Epithelial cell of esophagus (primary cell): Measurements from ENCODE around the gene CEP164.

Experiments used
- DNase-seq: peaks from one replicate; pipeline ENCODE4 v3.0.0; 2010; ENCODE audit warnings: low read depth
- H3K4me3 ChIP-seq: 2 replicates; pipeline ENCODE4 v1.5.1; 2011; ENCODE audit warnings: mild to moderate bottlenecking, low read length, control low read depth
- CTCF ChIP-seq: IDR thresholded peaks from 2 replicates; pipeline ENCODE4 v1.5.1; 2011; ENCODE audit warnings: low read depth, mild to moderate bottlenecking, low read length, control low read depth, inconsistent platforms; ENCODE audit not compliant: insufficient read depth; ENCODE audit errors: missing control alignments

The CEP164 gene

DNA sequence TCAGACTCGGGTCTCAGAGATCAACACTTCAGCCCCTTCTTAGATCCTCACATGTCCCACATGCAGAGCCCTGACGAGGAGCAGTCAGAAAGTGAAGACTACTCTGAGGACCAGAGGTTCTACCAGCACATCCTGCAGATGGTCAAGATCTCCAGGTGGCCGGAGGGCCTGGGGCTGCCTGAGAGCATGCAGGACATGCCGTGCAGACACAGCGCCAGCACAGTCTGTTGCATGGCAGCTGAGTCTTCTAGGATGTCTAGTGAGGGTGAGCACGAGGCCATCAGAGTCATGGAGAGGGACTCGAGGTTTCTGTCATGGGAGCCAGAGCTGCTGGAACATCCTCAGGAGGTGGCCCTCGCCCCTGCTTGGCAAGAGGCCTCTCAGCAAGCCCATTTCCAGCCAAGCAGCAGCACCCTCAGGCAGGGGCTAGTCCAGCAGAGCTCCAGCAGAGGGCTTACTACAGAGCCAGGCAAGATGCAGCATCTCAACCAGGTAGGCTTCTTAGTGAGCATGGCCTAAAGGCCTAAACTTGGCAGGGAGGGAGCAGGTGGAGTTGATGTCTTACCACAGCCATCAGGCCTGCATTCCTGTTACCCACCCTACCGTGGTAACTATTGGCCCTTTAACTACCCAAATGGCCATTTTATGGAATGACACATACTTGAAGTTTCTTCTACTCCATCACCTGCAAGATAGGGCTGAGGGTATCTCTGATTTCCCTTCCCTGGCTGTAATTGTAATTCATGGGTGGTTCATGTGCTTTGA, 28.7 kb downstream of the CEP164 start:
- TF ChIP-seq CTCF = no peak
- no peak overlapping the region for H3K4me3 ChIP-seq
- DNase-seq = no peak

GRCh38 chr11:117361432-117361831, 33.8 kb downstream of the CEP164 start:
- no peak for TF ChIP-seq CTCF
- no peak for DNase-seq
- no peak overlapping the region for H3K4me3 ChIP-seq

DNA sequence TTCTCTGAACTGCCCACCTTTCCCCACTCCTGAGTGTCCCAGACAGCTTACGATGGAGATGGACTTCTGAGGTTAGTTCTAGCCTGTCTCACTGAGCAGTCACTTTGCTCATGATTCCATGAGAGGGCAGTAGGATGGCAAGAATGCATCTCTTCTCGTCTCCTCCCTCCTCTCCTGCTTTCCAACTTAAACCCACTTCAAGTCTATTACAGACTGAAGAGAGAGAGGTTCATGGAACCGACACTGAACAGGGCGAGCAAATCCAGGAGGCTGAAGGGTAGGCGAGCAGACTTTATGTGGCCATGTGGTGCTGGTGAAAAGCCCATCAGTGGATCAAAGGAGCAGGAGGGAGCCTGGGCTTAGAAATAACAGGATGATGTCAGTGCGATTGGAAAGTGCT, 38.6 kb downstream of the CEP164 start:
- DNase-seq = no peak
- TF ChIP-seq CTCF = no peak
- no peak overlapping the region for H3K4me3 ChIP-seq

DNA sequence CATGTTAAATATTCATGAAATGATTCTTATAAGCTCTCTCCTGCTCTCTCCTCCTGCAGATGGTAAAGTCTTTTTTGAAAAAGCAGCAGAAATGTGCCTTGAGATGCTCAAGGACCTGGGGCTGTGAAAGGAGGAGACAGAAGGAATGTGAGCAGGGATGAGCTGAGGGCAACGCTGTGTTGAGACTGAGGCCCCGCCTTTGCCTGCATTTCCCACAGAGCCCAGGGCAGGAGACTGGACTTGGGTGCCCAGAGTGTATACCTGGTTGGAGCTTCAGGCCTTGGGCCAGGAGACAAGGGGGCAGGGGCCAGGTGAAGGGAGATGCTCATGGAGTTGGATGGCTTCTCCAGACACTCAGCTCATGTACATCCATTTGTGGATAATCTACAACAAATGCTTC, 39.2 kb downstream of the CEP164 start:
- no peak overlapping the region for H3K4me3 ChIP-seq
- TF ChIP-seq CTCF = no peak
- DNase-seq = no peak

DNA sequence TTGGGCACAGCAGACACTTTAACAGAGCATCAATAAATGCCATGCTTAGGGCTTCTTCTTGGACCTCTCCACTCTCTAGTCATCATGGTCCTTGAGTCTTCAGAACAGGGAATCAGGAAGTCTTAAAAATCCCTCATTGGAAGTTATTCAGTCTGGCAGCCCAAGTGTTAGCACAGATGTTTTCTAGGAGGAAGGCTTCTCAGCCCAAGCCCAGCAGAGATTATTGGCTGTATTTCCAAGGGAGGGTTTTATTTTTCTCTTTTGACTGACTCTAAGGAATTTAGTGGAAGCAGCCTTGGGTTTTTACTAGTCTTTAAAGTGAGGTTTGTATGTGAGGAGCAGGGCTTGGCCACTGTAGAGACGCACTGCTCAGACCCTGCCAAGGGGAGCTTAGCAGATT, 41.9 kb downstream of the CEP164 start:
- no peak for DNase-seq
- TF ChIP-seq CTCF = no peak
- no peak overlapping the region for H3K4me3 ChIP-seq

DNA sequence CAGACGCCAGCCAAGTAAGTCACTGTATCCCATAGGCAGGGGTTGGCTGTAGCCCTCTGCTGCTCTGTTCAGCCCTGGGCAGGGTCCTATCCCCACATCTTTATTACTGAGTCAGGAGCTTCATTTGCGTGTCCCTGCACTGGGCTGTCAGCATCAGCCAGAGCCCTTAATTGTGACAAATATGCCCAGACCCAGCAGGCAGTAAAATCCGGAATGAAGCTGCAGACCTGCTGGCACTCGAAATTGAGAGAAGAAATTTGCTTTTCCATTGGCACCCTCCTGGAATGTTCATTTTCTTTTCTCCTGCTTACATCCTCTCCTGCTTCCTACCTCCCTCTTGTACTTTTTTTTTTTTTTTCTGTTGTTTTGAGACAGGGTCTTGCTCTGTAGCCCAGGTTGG, 43.8 kb downstream of the CEP164 start:
- DNase-seq = no peak
- no peak for TF ChIP-seq CTCF
- no peak overlapping the region for H3K4me3 ChIP-seq
